Suppressor macrophage (primary cell): Measurements from ENCODE around the gene SLC6A16.
A peak's percentile ranks its signal among the peaks of the same experiment; 100 is the strongest.
"Not testable (repeated sequence)": the region's sequence is repeated elsewhere in the genome, so short reads cannot be mapped to it uniquely, and the experiment has no call there.

Source experiments
- DNase-seq, 4 experiments: peaks; one replicate each; pipeline ENCODE4 v3.0.0-alpha.2; 2020 to 2022

Gene SLC6A16

GRCh38 chr19:49331187-49331586, 6.2 kb upstream of the SLC6A16 start:
- not testable (repeated sequence) for DNase-seq

DNA sequence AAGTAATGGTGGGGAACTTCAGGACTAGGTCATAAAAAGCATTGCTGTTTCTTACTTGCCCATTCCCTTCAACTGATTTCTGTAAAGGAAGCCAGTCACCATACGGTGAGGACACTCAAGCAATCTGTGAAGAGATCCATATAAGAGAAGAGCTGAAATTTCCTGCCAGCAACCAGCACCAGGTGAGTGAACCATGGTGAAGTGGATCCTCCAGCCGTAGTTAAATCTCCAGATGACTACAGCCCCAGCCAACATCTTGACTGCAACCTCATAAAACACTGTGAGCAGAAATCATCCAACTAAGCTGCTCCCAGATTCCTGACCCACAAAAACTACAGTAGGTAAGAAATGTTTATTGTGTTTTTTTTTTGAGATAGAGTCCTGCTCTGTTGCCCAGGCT, 3.8 kb upstream of the SLC6A16 start:
- DNase-seq = no peak

DNA sequence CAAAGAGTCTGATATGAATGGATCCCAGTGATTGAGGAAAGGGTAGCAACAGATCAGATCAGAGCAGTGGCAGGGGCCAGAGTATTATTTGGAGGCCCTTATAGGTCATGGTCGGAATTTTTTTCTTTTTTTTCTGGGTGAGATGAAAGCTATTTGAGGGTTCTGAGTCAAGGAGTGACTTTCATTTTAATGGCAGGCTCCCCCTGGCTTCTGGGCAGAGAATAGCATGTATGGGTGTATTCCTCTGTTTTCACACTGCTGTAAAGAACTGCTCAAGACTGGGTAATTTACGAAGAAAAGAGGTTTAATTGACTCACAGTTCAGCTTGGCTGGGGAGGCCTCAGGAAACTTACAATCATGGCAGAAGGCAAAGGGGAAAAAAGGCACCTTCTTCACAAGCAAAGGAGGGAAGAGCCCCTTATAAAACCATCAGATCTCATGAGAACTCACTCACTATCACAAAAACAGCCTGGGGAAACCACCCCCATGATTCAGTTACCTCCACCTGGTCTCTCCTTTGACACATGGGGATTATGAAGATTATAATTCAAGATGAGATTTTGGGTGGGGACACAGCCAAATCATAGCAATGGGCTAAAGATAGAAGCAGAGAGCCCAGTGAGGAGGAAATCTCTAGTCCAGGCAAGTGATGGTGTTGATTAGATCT, 3.0 kb upstream of the SLC6A16 start:
- peak; percentile 50 to 68 (median 64) for DNase-seq

GRCh38 chr19:49326165-49326704, 1.2 kb upstream of the SLC6A16 start:
- DNase-seq = peak in 2 of 4 experiments; percentile 43 to 46

- DNase-seq = not testable (repeated sequence)
These were observed 765 bp upstream of the SLC6A16 start for GRCh38 chr19:49325756-49326155.

- DNase-seq = no peak
These were observed 6.7 kb downstream of the SLC6A16 start for GRCh38 chr19:49318296-49318695.

DNA sequence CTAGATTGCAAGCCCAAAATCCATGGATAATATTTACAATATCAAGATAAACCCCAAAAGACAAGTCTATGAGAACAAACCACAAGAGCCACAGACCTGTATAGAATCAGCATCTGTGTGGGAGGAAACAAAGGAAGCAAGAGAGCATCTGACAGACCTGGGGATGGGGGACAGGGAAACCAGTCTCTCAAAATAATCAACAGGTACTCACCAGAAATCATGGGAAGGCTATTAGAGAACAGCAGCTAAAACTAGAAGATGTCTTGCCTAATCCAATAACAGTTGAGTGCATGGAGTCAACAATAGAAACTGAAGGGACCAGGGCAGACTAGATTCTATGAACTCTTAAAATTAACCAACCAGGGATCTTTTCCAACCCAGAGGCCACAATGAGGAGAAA, 8.7 kb downstream of the SLC6A16 start:
- DNase-seq = no peak

DNA sequence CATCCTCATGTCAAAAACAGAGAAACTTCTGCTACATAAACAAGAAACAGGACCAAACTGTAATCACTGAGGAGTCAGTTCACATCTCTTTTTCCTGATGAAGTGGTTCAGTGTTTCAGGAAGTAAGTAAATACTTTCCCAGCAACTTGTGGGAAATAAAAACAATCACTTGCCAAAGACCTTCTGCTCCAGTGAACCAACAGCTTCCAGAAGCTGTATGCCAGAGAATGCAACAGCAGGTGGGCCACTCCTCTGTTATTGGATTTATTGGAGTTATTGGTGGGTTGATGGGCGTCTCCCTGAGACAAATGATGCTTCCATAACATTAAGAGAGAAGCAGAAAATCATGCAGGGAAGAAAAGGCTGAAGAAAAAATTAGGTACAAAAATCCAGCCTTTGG, 9.9 kb downstream of the SLC6A16 start:
- no peak for DNase-seq

GRCh38 chr19:49309087-49309486, 15.9 kb downstream of the SLC6A16 start:
- DNase-seq = no peak

GRCh38 chr19:49306734-49307133, 18.3 kb downstream of the SLC6A16 start:
- not testable (repeated sequence) for DNase-seq

DNA sequence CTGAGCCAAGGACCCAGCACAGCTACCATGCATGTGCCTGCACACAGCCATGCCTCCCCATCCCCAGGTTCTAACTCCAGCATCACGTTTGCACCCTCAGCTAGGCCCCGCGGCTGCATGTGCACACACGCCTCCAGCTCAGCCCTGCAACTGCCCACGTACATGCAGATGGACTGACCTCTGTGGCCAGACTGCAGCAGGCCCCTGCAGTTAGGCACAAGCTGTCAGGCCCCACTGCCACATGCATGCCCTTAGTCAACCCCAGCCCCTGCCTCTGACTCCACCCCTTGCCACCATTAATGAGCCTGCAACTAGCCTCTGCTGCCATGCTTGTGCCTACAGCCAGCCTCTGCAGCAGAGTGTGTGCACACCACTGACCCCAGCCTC, 23.1 kb downstream of the SLC6A16 start:
- no peak for DNase-seq

DNA sequence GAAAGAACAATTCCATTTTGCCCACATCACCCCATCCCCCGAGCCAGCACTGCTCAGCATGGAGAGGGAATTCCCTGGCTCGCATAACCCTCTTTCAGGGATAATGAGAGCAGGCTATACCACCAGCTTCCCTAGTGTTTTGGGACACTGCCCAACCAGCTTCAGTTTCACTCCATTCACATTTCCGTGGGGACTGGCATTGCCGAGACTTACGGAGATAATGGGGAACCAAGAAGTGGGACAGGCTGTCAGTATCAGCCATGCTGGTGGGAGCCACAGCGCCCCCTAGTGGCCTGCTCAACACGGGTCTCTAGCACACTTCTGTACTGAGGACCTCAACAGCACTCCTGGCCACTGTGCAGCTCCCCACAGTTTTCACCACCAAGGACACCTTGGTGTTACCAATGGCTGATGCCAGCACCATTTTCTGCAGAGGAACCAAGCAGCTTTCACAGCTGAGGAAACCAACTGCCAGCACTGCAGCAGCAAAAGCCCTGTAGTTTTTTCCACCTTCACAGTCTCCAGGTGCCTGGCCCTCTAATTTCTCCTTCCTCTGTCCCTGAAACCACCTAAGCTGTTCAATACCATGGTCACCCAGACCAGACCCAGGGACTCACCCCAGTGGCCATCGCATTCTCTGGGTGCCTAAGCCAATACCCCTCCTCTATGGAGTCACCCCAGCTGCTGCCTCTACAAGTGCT, 23.7 kb downstream of the SLC6A16 start:
- peak; percentile 89 to 96 (median 91) for DNase-seq

- not testable (repeated sequence) for DNase-seq
These were observed 26.3 kb downstream of the SLC6A16 start for GRCh38 chr19:49298653-49299052.

DNA sequence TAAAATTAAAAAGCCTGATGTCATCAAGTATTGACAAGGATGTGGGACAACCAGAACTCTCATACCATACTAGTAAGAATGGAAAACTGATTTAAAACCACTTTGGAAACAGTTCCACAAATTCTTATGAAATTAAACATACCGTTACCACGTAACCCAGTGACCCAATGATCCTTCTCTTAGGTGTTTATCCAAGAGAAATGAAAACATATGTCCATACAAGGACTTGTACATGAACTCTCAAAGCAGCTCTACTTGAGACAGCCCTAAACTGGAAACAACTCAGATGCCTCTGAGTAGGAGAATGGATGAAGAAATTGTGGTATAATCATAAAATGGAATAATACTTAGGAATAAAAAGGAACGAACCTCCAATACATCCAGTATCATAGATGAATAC, 27.6 kb downstream of the SLC6A16 start:
- no peak for DNase-seq

- no peak for DNase-seq
These were observed 29.6 kb downstream of the SLC6A16 start for GRCh38 chr19:49295208-49295880.

DNA sequence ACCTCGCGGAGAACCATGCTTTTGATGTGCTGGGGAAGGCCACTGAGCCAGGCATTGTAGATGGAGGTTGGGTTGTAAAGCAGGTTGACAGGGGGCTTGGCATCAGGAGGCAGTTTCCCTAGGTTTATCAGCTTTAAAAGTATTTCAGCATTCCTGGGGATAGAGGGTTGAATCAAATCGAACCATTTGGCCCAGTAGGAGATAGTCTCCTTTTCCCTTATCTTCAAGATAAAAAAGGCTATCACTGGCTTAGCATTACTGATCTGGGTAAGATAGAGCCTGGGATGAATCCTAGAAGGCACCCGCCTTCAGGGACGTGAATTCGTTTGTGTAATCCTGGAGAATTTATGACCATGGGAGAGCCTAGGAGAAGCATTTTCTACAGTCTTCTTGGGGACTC, 30.6 kb downstream of the SLC6A16 start:
- no peak for DNase-seq

GRCh38 chr19:49290517-49290916, 34.5 kb downstream of the SLC6A16 start:
- DNase-seq = no peak

- DNase-seq = peak in 2 of 4 experiments; percentile 17 to 21
These were observed 35.7 kb downstream of the SLC6A16 start for GRCh38 chr19:49289286-49289685.

DNA sequence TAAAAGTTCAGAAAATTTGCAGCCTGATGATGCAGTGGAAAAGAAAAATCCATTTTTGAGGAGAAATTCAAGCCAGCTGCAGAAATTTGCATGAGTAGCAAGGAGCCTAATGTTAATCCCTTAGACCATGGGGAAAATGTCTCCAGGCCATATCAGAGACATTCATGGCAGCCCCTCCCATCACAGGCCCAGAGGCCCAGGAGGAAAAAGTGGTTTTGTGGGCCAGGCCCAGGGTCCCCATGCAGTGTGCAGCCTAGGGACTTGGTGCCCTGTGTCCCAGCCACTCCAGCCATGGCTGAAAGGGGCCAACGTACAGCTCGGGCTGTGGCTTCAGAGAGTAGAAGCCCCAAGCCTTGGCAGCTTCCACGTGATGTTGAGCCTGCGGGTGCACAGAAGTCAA, 36.8 kb downstream of the SLC6A16 start:
- DNase-seq = not testable (repeated sequence)

- DNase-seq = no peak
These were observed 37.7 kb downstream of the SLC6A16 start for GRCh38 chr19:49287141-49287770.

DNA sequence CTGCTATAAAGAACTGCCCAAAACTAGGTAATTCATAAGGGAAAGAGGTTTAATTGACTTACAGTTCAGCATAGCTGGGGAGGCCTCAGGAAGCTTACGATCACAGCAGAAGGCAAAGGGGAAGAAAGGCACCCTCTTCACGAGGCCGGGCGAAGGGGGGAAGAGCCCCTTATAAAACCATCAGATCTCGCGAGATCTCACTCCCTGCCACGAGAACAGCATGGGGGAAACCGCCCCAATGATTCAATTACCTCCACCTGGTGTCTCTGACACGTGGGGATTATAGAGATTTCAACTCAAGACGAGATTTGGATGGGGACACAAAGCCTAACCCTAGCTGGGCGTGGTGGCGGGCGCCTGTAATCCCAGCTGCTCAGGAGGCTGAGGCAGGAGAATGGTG, 42.8 kb downstream of the SLC6A16 start:
- DNase-seq = no peak

DNA sequence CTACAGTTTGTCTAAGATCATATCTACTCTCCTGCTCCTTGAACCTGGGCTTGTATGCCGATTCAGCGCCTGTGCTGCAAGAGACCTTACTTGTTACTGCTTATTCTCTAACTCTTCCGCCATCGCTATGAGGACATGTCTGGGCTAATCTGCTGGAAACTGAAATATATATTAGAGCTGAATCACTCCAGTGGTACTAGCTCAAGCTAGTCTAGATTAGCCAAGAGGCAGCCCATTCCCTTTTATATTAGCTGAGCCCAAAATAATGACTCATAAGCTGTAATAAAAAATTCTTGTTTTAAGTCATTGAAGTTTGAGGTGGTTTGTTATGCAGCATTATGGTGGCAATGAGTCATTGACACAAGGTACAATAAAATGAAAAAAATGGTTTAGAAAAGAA, 52.8 kb downstream of the SLC6A16 start:
- no peak for DNase-seq
